ENCODE data around the gene RIPK3. TPM values are rescaled to one million over a fixed set of nuclear protein-coding genes. Genes with fewer than 3 reads are reported as not detected.
A peak's percentile ranks its signal among the peaks of the same experiment; 100 is the strongest.

The RIPK3 gene
- total RNA-seq (2014; rRNA removed; shearing (Covaris generic)): 0.16 and 1.5 TPM in 2 replicates
- 0.31 and 0.32 TPM in 2 replicates for polyA plus RNA-seq (2016; fragmentation: Nextera tagmentation; extraction: Ambion mirVana)
- long read RNA-seq: 0 reads

DNA sequence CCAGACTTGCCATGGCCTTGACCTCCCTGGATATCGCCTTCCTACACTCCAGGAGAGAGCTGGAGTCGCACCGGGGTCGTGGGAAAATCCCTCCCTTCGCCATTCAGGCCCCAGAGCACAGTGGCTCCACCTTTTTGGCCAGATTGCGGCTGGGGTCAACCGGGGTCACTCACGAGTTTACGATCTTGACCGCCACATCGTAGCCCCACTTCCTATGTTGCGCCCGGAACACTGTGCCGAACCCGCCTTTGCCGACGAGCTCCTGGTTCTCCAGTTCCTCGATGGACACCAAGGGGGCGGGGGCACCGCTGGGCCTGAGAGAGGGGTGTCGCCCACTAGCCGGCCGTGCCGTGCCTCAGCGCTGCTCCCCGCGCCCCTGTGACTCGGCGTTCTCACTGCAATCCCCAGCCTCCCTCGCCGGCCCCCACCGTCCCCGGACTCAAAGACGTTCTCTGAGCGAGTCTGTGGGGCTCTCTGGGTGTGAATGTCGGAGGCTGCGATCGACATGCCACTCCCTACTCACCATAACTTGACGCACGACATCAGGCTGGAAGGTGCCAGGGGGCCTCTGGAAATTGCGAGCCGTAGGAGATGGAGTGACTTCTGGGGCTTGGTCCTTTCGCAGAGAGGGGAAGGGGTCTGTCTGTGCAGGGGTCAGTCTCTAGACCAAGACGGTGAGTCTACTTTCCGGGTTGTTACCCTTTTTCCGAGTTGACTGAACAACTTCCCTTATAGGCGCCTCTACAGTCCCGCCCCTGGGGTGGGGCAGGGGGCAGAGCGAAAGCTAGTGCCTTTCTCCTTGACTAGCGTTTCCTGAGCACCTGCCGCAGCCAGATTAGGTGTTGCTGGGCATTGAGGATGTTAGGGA is at the start of gene RIPK3:
TSS of gene RIPK3 (minus strand) at position 708 of the 868 bp plus-strand sequence. CDS start at position 543, 165 bp downstream.
- H3K79me2 ChIP-seq (replicated peaks; ENCODE audit: insufficient read depth): no peaks in the 10 kb centered on the region
- ATAC-seq (peak; percentile 67), DNase-seq (ENCODE audit: low spot score) (peak; percentile 72)
- Mint-ChIP-seq H3K36me3 (ENCODE audit: low read depth) (no peaks in the 10 kb centered on the region), H3K27ac (no peak within 1 kb of the TSS), H3K9me3 (no peaks in the 10 kb centered on the region), H3K4me3 (peak within 1 kb of the TSS; percentile 84), H3K27me3 (ENCODE audit: insufficient read depth, low read depth, poor library complexity) (peaks cover 71% of the 10 kb centered on the region), H3K4me1 (peaks cover 14% of the 10 kb centered on the region)
- peaks cover 14% of the 10 kb centered on the region; the same call in 1 of the 2 replicates for H3K4me1 ChIP-seq (ENCODE audit: insufficient read depth)
- peak within 1 kb of the TSS; percentile 100 for H2AFZ ChIP-seq
- no peaks in the 10 kb centered on the region for H3F3A ChIP-seq (replicated peaks; ENCODE audit: low read depth)
- H3K4me2 ChIP-seq: peak within 1 kb of the TSS; percentile 97
- peaks cover 4% of the 10 kb centered on the region; the same call in 1 of the 2 replicates for H4K20me1 ChIP-seq (replicated peaks; ENCODE audit: insufficient read depth)
- peak within 1 kb of the TSS; percentile 85 for H3K4me3 ChIP-seq
- no peaks in the 10 kb centered on the region for H3K36me3 ChIP-seq (ENCODE audit: insufficient read depth)
- H3K27me3 ChIP-seq (ENCODE audit: insufficient read depth): peaks cover 99% of the 10 kb centered on the region
- no peak within 1 kb of the TSS for H3K27ac ChIP-seq (ENCODE audit: low read depth)
- TF ChIP-seq NANOG (IDR thresholded peaks at IDR 0.05; ENCODE audit: borderline replicate concordance) (no peak), EZH2 (IDR thresholded peaks at IDR 0.05; ENCODE audit: low read depth, unreplicated experiment) (peak; percentile 58), CREB1 (CRISPR knock-in tag; IDR thresholded peaks at IDR 0.05; ENCODE audit: low read depth) (no peak), JUNB (IDR thresholded peaks at IDR 0.05; ENCODE audit: unreplicated experiment) (no peak), EZH2phosphoT487 (IDR thresholded peaks at IDR 0.05; ENCODE audit: unreplicated experiment) (no peak)
- TF ChIP-seq, protein P1, sequence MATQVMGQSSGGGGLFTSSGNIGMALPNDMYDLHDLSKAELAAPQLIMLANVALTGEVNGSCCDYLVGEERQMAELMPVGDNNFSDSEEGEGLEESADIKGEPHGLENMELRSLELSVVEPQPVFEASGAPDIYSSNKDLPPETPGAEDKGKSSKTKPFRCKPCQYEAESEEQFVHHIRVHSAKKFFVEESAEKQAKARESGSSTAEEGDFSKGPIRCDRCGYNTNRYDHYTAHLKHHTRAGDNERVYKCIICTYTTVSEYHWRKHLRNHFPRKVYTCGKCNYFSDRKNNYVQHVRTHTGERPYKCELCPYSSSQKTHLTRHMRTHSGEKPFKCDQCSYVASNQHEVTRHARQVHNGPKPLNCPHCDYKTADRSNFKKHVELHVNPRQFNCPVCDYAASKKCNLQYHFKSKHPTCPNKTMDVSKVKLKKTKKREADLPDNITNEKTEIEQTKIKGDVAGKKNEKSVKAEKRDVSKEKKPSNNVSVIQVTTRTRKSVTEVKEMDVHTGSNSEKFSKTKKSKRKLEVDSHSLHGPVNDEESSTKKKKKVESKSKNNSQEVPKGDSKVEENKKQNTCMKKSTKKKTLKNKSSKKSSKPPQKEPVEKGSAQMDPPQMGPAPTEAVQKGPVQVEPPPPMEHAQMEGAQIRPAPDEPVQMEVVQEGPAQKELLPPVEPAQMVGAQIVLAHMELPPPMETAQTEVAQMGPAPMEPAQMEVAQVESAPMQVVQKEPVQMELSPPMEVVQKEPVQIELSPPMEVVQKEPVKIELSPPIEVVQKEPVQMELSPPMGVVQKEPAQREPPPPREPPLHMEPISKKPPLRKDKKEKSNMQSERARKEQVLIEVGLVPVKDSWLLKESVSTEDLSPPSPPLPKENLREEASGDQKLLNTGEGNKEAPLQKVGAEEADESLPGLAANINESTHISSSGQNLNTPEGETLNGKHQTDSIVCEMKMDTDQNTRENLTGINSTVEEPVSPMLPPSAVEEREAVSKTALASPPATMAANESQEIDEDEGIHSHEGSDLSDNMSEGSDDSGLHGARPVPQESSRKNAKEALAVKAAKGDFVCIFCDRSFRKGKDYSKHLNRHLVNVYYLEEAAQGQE (IDR thresholded peaks at IDR 0.05; ENCODE audit: unreplicated experiment): no peak
- TF ChIP-seq, protein P2, sequence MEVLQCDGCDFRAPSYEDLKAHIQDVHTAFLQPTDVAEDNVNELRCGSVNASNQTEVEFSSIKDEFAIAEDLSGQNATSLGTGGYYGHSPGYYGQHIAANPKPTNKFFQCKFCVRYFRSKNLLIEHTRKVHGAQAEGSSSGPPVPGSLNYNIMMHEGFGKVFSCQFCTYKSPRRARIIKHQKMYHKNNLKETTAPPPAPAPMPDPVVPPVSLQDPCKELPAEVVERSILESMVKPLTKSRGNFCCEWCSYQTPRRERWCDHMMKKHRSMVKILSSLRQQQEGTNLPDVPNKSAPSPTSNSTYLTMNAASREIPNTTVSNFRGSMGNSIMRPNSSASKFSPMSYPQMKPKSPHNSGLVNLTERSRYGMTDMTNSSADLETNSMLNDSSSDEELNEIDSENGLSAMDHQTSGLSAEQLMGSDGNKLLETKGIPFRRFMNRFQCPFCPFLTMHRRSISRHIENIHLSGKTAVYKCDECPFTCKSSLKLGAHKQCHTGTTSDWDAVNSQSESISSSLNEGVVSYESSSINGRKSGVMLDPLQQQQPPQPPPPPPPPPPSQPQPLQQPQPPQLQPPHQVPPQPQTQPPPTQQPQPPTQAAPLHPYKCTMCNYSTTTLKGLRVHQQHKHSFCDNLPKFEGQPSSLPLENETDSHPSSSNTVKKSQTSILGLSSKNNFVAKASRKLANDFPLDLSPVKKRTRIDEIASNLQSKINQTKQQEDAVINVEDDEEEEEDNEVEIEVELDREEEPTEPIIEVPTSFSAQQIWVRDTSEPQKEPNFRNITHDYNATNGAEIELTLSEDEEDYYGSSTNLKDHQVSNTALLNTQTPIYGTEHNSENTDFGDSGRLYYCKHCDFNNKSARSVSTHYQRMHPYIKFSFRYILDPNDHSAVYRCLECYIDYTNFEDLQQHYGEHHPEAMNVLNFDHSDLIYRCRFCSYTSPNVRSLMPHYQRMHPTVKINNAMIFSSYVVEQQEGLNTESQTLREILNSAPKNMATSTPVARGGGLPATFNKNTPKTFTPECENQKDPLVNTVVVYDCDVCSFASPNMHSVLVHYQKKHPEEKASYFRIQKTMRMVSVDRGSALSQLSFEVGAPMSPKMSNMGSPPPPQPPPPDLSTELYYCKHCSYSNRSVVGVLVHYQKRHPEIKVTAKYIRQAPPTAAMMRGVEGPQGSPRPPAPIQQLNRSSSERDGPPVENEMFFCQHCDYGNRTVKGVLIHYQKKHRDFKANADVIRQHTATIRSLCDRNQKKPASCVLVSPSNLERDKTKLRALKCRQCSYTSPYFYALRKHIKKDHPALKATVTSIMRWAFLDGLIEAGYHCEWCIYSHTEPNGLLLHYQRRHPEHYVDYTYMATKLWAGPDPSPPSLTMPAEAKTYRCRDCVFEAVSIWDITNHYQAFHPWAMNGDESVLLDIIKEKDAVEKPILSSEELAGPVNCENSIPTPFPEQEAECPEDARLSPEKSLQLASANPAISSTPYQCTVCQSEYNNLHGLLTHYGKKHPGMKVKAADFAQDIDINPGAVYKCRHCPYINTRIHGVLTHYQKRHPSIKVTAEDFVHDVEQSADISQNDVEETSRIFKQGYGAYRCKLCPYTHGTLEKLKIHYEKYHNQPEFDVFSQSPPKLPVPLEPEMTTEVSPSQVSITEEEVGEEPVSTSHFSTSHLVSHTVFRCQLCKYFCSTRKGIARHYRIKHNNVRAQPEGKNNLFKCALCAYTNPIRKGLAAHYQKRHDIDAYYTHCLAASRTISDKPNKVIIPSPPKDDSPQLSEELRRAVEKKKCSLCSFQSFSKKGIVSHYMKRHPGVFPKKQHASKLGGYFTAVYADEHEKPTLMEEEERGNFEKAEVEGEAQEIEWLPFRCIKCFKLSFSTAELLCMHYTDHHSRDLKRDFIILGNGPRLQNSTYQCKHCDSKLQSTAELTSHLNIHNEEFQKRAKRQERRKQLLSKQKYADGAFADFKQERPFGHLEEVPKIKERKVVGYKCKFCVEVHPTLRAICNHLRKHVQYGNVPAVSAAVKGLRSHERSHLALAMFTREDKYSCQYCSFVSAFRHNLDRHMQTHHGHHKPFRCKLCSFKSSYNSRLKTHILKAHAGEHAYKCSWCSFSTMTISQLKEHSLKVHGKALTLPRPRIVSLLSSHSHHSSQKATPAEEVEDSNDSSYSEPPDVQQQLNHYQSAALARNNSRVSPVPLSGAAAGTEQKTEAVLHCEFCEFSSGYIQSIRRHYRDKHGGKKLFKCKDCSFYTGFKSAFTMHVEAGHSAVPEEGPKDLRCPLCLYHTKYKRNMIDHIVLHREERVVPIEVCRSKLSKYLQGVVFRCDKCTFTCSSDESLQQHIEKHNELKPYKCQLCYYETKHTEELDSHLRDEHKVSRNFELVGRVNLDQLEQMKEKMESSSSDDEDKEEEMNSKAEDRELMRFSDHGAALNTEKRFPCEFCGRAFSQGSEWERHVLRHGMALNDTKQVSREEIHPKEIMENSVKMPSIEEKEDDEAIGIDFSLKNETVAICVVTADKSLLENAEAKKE (CRISPR knock-in tag; IDR thresholded peaks at IDR 0.05): no peak
- TF ChIP-seq, protein P3, sequence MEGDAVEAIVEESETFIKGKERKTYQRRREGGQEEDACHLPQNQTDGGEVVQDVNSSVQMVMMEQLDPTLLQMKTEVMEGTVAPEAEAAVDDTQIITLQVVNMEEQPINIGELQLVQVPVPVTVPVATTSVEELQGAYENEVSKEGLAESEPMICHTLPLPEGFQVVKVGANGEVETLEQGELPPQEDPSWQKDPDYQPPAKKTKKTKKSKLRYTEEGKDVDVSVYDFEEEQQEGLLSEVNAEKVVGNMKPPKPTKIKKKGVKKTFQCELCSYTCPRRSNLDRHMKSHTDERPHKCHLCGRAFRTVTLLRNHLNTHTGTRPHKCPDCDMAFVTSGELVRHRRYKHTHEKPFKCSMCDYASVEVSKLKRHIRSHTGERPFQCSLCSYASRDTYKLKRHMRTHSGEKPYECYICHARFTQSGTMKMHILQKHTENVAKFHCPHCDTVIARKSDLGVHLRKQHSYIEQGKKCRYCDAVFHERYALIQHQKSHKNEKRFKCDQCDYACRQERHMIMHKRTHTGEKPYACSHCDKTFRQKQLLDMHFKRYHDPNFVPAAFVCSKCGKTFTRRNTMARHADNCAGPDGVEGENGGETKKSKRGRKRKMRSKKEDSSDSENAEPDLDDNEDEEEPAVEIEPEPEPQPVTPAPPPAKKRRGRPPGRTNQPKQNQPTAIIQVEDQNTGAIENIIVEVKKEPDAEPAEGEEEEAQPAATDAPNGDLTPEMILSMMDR (conservative IDR thresholded peaks at IDR 0.05; ENCODE audit: low read depth in 2 of 2): no peak
- TF ChIP-seq, protein P4, sequence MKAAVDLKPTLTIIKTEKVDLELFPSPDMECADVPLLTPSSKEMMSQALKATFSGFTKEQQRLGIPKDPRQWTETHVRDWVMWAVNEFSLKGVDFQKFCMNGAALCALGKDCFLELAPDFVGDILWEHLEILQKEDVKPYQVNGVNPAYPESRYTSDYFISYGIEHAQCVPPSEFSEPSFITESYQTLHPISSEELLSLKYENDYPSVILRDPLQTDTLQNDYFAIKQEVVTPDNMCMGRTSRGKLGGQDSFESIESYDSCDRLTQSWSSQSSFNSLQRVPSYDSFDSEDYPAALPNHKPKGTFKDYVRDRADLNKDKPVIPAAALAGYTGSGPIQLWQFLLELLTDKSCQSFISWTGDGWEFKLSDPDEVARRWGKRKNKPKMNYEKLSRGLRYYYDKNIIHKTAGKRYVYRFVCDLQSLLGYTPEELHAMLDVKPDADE (IDR thresholded peaks at IDR 0.05): no peak
- H3K9me2 ChIP-seq (ENCODE audit: insufficient read depth): no peaks in the 10 kb centered on the region
